NT2/D1 (cell line): Measurements from ENCODE around the gene LIPC.

Experiments
- DNase-seq: peaks from one replicate; pipeline ENCODE4 v3.0.0-alpha.2; 2011; ENCODE audit warnings: low read depth, low spot score
- H3K27me3 ChIP-seq: 2 replicates; pipeline ENCODE4 v1.6.0; 2011; ENCODE audit warnings: mild to moderate bottlenecking; ENCODE audit not compliant: insufficient read length, insufficient read depth
- H3K36me3 ChIP-seq: 2 replicates; pipeline ENCODE4 v1.6.1; 2011; ENCODE audit warnings: mild to moderate bottlenecking, low read length, mixed read lengths; ENCODE audit not compliant: insufficient read depth, insufficient read length
- H3K4me1 ChIP-seq: 2 replicates; pipeline ENCODE4 v1.5.1; 2011; ENCODE audit not compliant: insufficient read depth, insufficient read length
- H3K4me3 ChIP-seq: 2 replicates; pipeline ENCODE4 v1.5.1; 2011; ENCODE audit warnings: low read depth; ENCODE audit not compliant: insufficient read length
- H3K9ac ChIP-seq: 2 replicates; pipeline ENCODE4 v1.6.0; 2011; ENCODE audit warnings: low read depth; ENCODE audit not compliant: insufficient read length
- H3K9me3 ChIP-seq: 2 replicates; pipeline ENCODE4 v1.5.1; 2011; ENCODE audit warnings: mild to moderate bottlenecking, low read length; ENCODE audit not compliant: insufficient read depth
- SUZ12 ChIP-seq: IDR thresholded peaks from 2 replicates; pipeline ENCODE4 v1.6.1; 2011; ENCODE audit not compliant: insufficient read length, insufficient read depth; ENCODE audit errors: extremely low read depth
- YY1 ChIP-seq: IDR thresholded peaks from 2 replicates; pipeline ENCODE4 v1.6.1; 2011; ENCODE audit not compliant: insufficient read length, insufficient read depth
- ZNF274 ChIP-seq: IDR thresholded peaks from 2 replicates; pipeline ENCODE4 v1.6.1; 2011; ENCODE audit warnings: mild to moderate bottlenecking, low read depth, low read length

Gene LIPC

DNA sequence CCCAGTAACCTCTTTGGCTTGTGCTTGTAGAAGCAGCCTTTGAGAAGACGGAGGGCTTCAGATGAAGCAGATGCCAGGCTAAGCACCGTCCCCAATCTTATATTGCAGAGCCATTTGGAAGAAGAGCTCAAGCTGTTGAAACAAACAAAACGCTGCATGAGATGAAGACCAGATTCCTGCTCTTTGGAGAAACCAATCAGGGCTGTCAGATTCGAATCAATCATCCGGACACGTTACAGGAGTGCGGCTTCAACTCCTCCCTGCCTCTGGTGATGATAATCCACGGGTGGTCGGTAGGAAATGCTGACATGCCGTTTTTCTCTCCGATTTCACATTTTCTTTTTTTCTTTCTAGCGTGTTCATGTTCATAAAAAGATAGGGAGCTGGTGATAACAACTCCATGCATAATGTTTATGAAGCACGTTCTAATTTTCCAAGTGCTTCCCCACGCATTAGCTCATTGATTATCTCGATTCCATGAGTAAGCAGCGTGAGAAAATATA is 106.5 kb downstream of the LIPC start:
- Histone ChIP-seq H3K9me3 (no peaks in the 10 kb centered on the region), H3K4me3 (no peak overlapping the region), H3K4me1 (peaks cover 6% of the 10 kb centered on the region), H3K36me3 (no peaks in the 10 kb centered on the region), H3K27me3 (no peaks in the 10 kb centered on the region), H3K9ac (no peak overlapping the region)
- TF ChIP-seq SUZ12 (no peak), ZNF274 (no peak), YY1 (no peak)
- DNase-seq: no peak

DNA sequence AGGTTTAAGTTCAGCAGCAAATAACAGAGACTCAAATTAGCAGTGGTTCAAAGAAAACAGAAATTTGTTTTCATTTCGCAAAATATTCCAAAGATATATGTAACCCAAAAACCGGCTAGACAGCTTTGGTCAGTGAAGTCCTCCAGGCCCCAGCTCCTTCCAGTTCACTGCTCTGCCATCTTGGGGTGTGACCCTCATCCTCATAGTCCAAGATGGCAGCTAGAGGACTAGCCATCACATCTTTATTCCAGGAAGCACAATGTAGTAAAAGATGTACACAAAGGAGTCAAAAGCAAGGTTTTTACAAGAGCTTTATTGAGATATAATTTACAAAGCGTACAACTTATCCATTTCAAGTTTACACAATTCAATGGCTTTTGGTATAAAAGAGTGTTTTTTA is 107.1 kb downstream of the LIPC start:
- no peak for TF ChIP-seq ZNF274
- TF ChIP-seq SUZ12: no peak
- no peak for TF ChIP-seq YY1
- Histone ChIP-seq H3K9ac (no peak overlapping the region), H3K9me3 (no peaks in the 10 kb centered on the region), H3K4me1 (peaks cover 6% of the 10 kb centered on the region), H3K27me3 (no peaks in the 10 kb centered on the region), H3K36me3 (no peaks in the 10 kb centered on the region), H3K4me3 (no peak overlapping the region)
- DNase-seq: no peak

- H3K4me3 ChIP-seq: no peak overlapping the region
- H3K4me1 ChIP-seq: peaks cover 6% of the 10 kb centered on the region
- TF ChIP-seq SUZ12 (no peak), YY1 (no peak), ZNF274 (no peak)
- H3K9ac ChIP-seq: no peak overlapping the region
- no peaks in the 10 kb centered on the region for H3K36me3 ChIP-seq
- H3K27me3 ChIP-seq: no peaks in the 10 kb centered on the region
- no peaks in the 10 kb centered on the region for H3K9me3 ChIP-seq
- no peak for DNase-seq
These were observed 107.8 kb downstream of the LIPC start for GRCh38 chr15:58539548-58539947.

GRCh38 chr15:58541410-58542087 is 109.8 kb downstream of the LIPC start:
- H3K9ac ChIP-seq: no peak overlapping the region
- no peak overlapping the region for H3K4me3 ChIP-seq
- DNase-seq: no peak
- peaks cover 6% of the 10 kb centered on the region for H3K4me1 ChIP-seq
- no peaks in the 10 kb centered on the region for H3K27me3 ChIP-seq
- H3K36me3 ChIP-seq: no peaks in the 10 kb centered on the region
- H3K9me3 ChIP-seq: no peaks in the 10 kb centered on the region
- no peak for TF ChIP-seq YY1
- TF ChIP-seq ZNF274: no peak
- TF ChIP-seq SUZ12: no peak

- Histone ChIP-seq H3K9ac (no peak overlapping the region), H3K4me1 (peaks cover 10% of the 10 kb centered on the region), H3K36me3 (no peaks in the 10 kb centered on the region), H3K9me3 (no peaks in the 10 kb centered on the region), H3K27me3 (no peaks in the 10 kb centered on the region), H3K4me3 (no peak overlapping the region)
- no peak for TF ChIP-seq YY1
- TF ChIP-seq SUZ12: no peak
- TF ChIP-seq ZNF274: no peak
- DNase-seq: no peak
These were observed 112.0 kb downstream of the LIPC start for GRCh38 chr15:58543664-58544335.

DNA sequence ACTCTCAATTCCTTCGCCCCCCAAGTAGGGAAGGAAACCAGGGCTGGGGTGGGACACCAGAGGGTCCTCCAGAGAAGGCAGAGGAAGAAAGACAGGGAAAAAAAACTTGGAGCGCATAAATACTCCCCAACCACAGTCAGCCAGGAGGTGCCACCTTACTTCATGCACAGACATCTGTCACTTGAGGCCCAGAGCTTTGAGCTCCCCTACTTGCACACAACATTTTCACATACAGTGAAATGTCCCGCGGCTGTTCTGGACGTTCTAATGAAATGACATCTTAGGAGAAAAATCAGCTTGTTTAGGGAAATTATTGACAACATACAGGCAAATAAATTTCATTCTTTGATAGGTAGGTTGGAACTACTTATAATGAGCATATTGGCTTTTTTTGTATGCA is 113.0 kb downstream of the LIPC start:
- Histone ChIP-seq H3K27me3 (no peaks in the 10 kb centered on the region), H3K36me3 (no peaks in the 10 kb centered on the region), H3K9me3 (no peaks in the 10 kb centered on the region), H3K4me3 (no peak overlapping the region), H3K4me1 (peaks cover 15% of the 10 kb centered on the region), H3K9ac (no peak overlapping the region)
- no peak for DNase-seq
- no peak for TF ChIP-seq SUZ12
- no peak for TF ChIP-seq ZNF274
- TF ChIP-seq YY1: no peak

DNA sequence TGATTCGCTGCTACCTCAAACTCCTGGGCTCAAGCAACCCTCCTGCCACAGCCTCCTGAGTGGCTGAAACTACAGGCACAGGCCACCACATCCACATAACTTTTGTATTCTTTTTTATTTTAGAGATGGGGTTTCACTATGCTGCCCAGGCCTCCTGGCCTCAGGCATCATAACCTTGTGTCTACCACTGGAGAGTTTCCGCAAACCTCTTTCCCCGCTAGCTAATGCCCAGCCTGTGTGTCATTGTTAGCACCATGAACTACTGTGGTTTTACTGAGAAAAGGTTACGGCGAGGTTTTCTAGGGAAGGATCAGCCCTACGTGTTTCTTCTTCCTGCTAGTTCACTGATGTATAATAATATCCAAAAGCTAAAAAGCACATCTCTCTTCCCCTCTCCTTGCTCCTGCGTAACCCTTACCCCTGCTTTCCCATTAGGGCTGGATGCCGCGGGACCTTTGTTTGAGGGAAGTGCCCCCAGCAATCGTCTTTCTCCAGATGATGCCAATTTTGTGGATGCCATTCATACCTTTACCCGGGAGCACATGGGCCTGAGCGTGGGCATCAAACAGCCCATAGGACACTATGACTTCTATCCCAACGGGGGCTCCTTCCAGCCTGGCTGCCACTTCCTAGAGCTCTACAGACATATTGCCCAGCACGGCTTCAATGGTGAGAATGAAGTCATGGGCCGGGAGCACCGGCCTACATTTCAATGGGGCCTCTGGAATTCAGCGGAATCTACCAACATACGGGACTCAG is 113.7 kb downstream of the LIPC start:
- Histone ChIP-seq H3K9ac (no peak overlapping the region), H3K36me3 (no peaks in the 10 kb centered on the region), H3K27me3 (no peaks in the 10 kb centered on the region), H3K9me3 (no peaks in the 10 kb centered on the region), H3K4me3 (no peak overlapping the region), H3K4me1 (peaks cover 15% of the 10 kb centered on the region)
- no peak for DNase-seq
- TF ChIP-seq ZNF274 (no peak), YY1 (no peak), SUZ12 (no peak)
